ENCODE results near the gene MS4A6A.

MS4A6A gene

GRCh38 chr11:60127311-60127811 lies 55.5 kb downstream of the MS4A6A start:
- DNase-seq = no peak

GRCh38 chr11:60125956-60126585 lies 56.8 kb downstream of the MS4A6A start:
- DNase-seq = no peak

- no peak for DNase-seq
Measured at GRCh38 chr11:60124802-60125432, 58.0 kb downstream of the MS4A6A start.

Data from NCI-H1930 (cell line).